Activated T-cell treated with anti-CD3 and anti-CD28 coated beads for 48 hours (primary cell): ENCODE measurements around the gene ROBO1.
"Not testable (repeated sequence)": the region's sequence is repeated elsewhere in the genome, so short reads cannot be mapped to it uniquely, and the experiment has no call there.

ENCODE experiments used
- DNase-seq: peaks from one replicate; pipeline ENCODE4 v3.0.0-alpha.2; 2020; ENCODE audit warnings: low read depth

Gene ROBO1

GRCh38 chr3:79378064-79378463, 389.7 kb downstream of the ROBO1 start:
- no peak for DNase-seq

GRCh38 chr3:79369306-79369705, 398.5 kb downstream of the ROBO1 start:
- no peak for DNase-seq

- DNase-seq: no peak
Measured at GRCh38 chr3:79368403-79368802, 399.4 kb downstream of the ROBO1 start.

- DNase-seq: no peak
Measured at GRCh38 chr3:79367803-79368202, 400.0 kb downstream of the ROBO1 start.

- no peak for DNase-seq
Measured at GRCh38 chr3:79367066-79367465, 400.7 kb downstream of the ROBO1 start.

- DNase-seq: no peak
Measured at GRCh38 chr3:79366414-79366813, 401.4 kb downstream of the ROBO1 start.

- DNase-seq: no peak
Measured at GRCh38 chr3:79364784-79365183, 403.0 kb downstream of the ROBO1 start.

GRCh38 chr3:79362571-79363270, 405.1 kb downstream of the ROBO1 start:
- no peak for DNase-seq

GRCh38 chr3:79361748-79362378, 405.9 kb downstream of the ROBO1 start:
- DNase-seq: no peak

GRCh38 chr3:79358327-79358726, 409.5 kb downstream of the ROBO1 start:
- no peak for DNase-seq

- no peak for DNase-seq
Measured at GRCh38 chr3:79354179-79354688, 413.6 kb downstream of the ROBO1 start.

GRCh38 chr3:79351699-79352098, 416.1 kb downstream of the ROBO1 start:
- DNase-seq: no peak

GRCh38 chr3:79344876-79345871, 422.6 kb downstream of the ROBO1 start:
- DNase-seq: no peak

GRCh38 chr3:79341961-79342360, 425.8 kb downstream of the ROBO1 start:
- no peak for DNase-seq

GRCh38 chr3:79339846-79340245, 428.0 kb downstream of the ROBO1 start:
- DNase-seq: no peak

GRCh38 chr3:79337798-79338197, 430.0 kb downstream of the ROBO1 start:
- DNase-seq: no peak

GRCh38 chr3:79329154-79329553, 438.6 kb downstream of the ROBO1 start:
- DNase-seq: no peak

- DNase-seq: no peak
Measured at GRCh38 chr3:79326642-79327041, 441.2 kb downstream of the ROBO1 start.

GRCh38 chr3:79325833-79326383, 441.9 kb downstream of the ROBO1 start:
- DNase-seq: not testable (repeated sequence)

- no peak for DNase-seq
Measured at GRCh38 chr3:79317551-79318518, 450.0 kb downstream of the ROBO1 start.

- no peak for DNase-seq
Measured at GRCh38 chr3:79314962-79315361, 452.8 kb downstream of the ROBO1 start.
